HG02870 (cell line): Measurements from ENCODE around the gene MED16.
"Not testable (repeated sequence)": the region's sequence is repeated elsewhere in the genome, so short reads cannot be mapped to it uniquely, and the experiment has no call there.

Experiments
- ATAC-seq: cut with Tn5 transposase; IDR thresholded peaks from one replicate; pipeline ENCODE4 v1.9.1; 2021; ENCODE audit warnings: mild to moderate bottlenecking, moderate library complexity; ENCODE audit not compliant: unreplicated experiment

Gene MED16

GRCh38 chr19:911197-912033 lies 18.4 kb upstream of the MED16 start:
- ATAC-seq, result no peak

- ATAC-seq, result no peak
Measured at GRCh38 chr19:907183-907853, 14.3 kb upstream of the MED16 start.

- no peak for ATAC-seq
Measured at GRCh38 chr19:906480-906879, 13.5 kb upstream of the MED16 start.

DNA sequence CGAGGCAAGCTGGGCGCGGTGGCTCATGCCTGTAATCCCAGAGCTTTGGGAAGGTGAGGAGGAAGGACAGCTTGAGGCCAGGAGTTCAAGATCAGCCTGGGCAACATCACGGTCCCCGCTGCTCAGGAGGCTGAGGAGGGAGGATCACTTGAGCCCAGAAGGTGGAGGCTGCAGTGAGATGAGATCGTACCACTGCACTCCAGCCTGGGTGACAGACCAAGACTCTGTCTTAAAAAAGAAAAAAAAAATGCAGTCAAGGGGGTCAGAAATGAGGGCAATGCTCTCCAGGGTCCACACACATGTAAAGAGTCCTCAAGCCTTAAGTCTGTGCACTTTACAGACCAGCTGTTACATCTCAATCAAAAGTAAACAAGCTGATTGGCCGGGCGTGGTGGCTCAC lies 11.6 kb upstream of the MED16 start:
- no peak for ATAC-seq

GRCh38 chr19:903266-903797 lies 10.3 kb upstream of the MED16 start:
- no peak for ATAC-seq

DNA sequence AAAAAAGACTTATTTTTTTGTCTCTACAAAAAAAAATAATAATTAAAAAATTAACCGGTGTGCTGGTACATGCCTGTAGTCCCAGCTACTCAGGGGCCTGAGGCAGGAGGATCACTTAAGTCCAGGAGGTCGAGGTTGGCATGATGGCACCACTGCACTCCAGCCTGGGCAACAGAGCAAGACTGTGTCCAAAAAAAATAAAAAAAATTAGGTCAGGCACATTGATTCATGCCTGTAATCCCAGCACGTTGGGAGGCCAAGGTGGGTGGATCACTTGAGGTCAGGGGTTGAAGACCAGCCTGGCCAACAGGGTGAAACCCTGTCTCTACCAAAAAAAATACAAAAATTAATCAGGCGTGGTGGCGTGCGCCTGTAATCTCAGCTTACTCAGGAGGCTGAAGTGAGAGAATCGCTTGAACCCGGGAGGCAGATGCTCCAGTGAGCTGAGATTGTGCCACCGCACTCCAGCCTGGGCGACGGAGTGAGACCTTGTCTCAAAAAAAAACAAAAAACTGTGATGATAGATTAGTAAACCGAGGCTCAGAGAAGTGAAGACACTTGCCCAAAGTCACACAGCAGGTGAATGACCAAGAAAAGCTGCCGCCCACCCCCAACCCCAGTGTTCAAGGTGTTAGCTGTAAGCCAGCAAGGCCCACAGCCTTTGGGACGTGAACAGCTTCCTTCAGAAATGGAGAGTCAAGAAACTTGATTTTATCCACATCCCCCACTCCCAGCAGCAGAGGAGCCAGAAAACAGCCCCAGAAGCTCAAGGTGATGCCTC lies 9.6 kb upstream of the MED16 start:
- no peak for ATAC-seq

DNA sequence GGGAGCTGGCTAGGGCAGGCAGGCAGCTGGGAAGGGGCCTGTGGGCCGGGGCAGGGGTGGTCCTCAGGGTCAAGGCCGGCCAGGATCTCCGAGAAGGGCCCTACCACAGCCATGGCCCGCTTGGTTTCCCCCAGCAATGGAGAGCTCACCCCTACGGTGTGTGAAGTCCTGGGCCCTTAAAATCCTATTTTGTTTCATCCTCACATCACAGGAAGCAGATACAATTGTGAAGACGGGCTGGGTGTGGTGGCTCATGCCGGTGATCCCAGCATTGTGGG lies 9.0 kb upstream of the MED16 start:
- ATAC-seq, result no peak

- no peak for ATAC-seq
Measured at GRCh38 chr19:901216-902092, 8.5 kb upstream of the MED16 start.

- no peak for ATAC-seq
Measured at GRCh38 chr19:900302-901111, 7.5 kb upstream of the MED16 start.

GRCh38 chr19:900043-900301 lies 7.0 kb upstream of the MED16 start:
- ATAC-seq, result no peak

- no peak for ATAC-seq
Measured at GRCh38 chr19:899336-900042, 6.5 kb upstream of the MED16 start.

DNA sequence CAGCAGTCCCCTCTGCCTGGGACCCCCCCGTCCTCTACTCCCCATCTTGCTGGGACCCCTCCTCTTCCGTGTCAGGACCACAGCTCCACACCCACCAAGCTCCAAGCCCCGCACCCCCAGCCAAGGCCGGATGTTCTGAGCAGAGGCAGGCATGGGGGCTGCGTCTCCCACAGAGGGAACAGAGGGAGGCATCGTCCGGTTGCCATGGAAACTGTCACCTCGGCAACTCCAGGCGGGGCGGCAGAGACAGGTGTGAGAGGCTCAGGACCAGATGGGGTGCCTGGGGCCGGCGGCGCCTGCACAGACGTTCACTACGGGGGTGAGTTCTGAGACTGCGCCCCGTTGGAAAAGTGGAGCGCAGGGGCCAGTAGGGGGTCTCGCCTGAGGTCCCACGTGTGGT lies 5.7 kb upstream of the MED16 start:
- ATAC-seq, result no peak

GRCh38 chr19:897442-898039 lies 4.6 kb upstream of the MED16 start:
- no peak for ATAC-seq

DNA sequence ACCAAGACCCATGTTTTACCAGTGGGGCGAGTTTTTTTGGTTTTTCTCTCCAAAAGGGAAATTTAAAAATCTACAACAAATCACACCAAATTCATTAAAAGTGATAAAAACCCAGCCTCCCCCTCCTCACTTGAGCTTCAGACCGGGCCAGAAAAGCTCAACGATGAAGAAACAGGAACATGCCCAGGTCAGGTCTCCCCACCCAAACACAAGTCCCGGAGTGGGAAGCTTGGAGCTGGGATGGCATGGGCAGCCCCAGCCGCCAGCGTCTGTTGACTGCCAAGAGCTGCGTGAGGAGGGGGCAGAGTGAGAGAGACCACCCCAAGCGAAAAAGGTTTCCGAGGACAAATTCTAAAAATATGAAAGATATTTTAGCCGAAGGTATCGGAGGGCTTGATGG lies 4.0 kb upstream of the MED16 start:
- ATAC-seq, result no peak

GRCh38 chr19:896434-896833 lies 3.4 kb upstream of the MED16 start:
- no peak for ATAC-seq

DNA sequence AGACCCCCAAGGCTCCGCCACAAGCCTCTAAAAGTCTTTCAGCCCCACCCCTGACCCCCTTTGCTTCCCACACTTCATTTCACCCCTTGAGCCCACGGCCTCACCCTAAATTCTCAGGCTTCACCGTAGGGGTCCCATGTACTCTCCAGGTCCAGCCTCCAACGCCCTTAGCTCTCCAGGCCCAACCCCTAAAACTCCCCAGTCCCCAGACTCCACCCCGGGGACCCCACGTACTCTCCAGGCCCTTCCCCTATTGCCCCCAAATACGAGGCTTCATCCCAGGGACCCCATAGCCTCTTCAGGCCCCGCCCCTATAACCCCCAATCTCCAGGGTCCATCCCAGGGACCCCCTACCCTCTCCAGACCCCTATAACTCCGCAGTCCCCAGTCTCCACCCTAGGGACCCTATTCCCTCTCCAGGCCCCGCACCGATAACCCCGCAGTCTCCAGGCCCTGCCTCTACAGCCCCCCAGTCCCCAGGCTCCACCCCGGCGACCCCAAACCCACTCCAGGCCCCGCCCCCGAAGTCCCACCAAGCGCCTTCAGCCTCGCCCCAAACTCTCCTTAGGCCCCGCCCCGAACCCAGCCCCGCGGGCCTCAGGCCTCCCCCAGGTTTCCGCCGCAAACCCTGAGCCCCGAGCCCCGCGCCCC lies 619 bp downstream of the MED16 start:
- no peak for ATAC-seq

DNA sequence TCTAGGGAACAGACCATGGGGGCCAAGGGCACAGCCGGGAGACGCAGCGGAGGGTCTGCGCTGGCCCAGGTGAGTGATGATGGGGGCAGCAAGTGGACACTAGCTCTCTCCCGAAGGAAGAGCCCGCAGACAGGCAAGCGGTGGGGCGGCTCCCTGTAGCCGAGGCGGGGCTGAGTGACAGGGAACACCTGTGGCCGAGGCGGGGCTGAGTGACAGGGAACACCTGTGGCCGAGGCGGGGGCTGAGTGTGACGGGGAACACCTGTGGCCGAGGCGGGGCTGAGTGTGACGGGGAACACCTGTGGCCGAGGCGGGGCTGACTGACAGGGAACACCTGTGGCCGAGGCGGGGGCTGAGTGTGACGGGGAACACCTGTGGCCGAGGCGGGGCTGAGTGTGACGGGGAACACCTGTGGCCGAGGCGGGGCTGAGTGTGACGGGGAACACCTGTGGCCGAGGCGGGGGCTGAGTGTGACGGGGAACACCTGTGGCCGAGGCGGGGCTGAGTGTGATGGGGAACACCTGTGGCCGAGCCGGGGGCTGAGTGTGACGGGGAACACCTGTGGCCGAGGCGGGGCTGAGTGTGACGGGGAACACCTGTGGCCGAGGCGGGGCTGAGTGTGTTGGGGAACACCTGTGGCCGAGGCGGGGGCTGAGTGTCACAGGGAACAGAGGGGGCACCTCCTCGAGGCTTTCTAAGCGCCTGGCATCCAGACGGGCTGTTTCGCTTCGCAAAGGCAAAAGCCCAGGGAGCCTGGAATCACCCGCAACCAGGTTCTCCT lies 1.4 kb downstream of the MED16 start:
- not testable (repeated sequence) for ATAC-seq

DNA sequence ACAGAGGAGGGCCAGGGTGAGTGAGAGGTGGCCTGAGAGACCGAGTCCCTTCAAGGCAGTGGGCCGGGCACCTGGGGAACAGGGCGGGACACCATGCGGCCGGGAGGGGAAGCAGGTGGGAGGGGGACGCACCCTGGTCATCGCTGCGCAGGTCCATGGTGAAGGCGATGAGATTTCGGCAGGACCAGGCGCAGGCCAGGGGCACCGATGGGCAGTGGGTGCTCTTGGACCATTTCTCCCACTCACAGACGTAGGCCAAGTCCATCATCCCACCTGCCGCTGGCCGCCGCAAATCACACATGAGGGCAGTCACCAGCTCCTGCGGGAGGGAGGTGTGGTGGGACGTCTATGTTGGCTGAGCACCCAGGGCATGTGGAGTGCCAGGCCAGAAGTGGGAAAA lies 2.2 kb downstream of the MED16 start:
- ATAC-seq, result no peak
